Measurements from ENCODE around the gene COMP. TPM values are rescaled to one million over a fixed set of nuclear protein-coding genes. Genes with fewer than 3 reads are reported as not detected.

The COMP gene
- total RNA-seq, 1 experiment from 2014 or later = not detected

DNA sequence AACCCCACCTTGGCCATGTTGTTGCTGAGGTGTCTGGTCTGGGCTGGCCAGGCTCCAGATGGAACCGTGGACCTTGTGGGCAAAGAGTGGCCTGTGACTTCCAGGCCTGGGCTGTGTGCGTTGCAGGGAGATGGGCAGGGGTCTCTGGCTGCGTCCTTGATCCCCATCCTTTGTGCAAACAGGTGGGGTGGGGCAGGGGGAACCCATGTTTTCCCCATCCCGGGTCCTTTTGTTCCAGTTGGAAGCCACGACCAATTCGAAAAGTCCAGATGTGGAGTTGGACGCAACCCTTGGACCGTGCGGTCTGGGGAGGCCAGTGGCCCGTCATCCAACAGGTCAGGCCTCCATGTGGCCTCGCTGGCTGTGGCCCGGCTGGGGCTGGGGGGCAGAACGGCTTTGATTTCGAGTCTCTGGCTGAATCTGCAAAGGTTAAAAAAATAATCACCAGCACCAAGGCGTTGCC lies 13.1 kb upstream of the COMP start:
- H3K36me3 Mint-ChIP-seq (ENCODE audit: insufficient read depth, unreplicated experiment) = no peaks in the 10 kb centered on the region
- TF ChIP-seq, protein P1, sequence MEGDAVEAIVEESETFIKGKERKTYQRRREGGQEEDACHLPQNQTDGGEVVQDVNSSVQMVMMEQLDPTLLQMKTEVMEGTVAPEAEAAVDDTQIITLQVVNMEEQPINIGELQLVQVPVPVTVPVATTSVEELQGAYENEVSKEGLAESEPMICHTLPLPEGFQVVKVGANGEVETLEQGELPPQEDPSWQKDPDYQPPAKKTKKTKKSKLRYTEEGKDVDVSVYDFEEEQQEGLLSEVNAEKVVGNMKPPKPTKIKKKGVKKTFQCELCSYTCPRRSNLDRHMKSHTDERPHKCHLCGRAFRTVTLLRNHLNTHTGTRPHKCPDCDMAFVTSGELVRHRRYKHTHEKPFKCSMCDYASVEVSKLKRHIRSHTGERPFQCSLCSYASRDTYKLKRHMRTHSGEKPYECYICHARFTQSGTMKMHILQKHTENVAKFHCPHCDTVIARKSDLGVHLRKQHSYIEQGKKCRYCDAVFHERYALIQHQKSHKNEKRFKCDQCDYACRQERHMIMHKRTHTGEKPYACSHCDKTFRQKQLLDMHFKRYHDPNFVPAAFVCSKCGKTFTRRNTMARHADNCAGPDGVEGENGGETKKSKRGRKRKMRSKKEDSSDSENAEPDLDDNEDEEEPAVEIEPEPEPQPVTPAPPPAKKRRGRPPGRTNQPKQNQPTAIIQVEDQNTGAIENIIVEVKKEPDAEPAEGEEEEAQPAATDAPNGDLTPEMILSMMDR (IDR thresholded peaks at IDR 0.05; ENCODE audit: unreplicated experiment) = no peak
- peaks cover 9% of the 10 kb centered on the region for H3K27me3 Mint-ChIP-seq (ENCODE audit: unreplicated experiment)
- no peaks in the 10 kb centered on the region for H3K9me3 Mint-ChIP-seq (ENCODE audit: low read depth, unreplicated experiment)
- no peaks in the 10 kb centered on the region for H3K4me1 Mint-ChIP-seq (ENCODE audit: low read depth, unreplicated experiment)
- intact Hi-C loops (cut with micrococcal nuclease; ENCODE audit: unreplicated experiment) = no loop called here
- H3K27ac Mint-ChIP-seq (ENCODE audit: unreplicated experiment) = no peak overlapping the region
- CTCF ChIA-PET = no interaction called here
- H3K4me3 Mint-ChIP-seq (ENCODE audit: low read depth, unreplicated experiment) = no peak overlapping the region
- no peak for DNase-seq
- BruUV-seq (replicated peaks) = no TSS peak

GRCh38 chr19:18803550-18804138 lies 12.5 kb upstream of the COMP start:
- H3K4me3 Mint-ChIP-seq (ENCODE audit: low read depth, unreplicated experiment) = no peak overlapping the region
- TF ChIP-seq, protein P1 (IDR thresholded peaks at IDR 0.05; ENCODE audit: unreplicated experiment) = no peak
- DNase-seq = no peak
- intact Hi-C loops (cut with micrococcal nuclease; ENCODE audit: unreplicated experiment) = no loop called here
- BruUV-seq (replicated peaks) = no TSS peak
- H3K4me1 Mint-ChIP-seq (ENCODE audit: low read depth, unreplicated experiment) = no peaks in the 10 kb centered on the region
- H3K9me3 Mint-ChIP-seq (ENCODE audit: low read depth, unreplicated experiment) = no peaks in the 10 kb centered on the region
- CTCF ChIA-PET = no interaction called here
- H3K27me3 Mint-ChIP-seq (ENCODE audit: unreplicated experiment) = peaks cover 4% of the 10 kb centered on the region
- no peaks in the 10 kb centered on the region for H3K36me3 Mint-ChIP-seq (ENCODE audit: insufficient read depth, unreplicated experiment)
- no peak overlapping the region for H3K27ac Mint-ChIP-seq (ENCODE audit: unreplicated experiment)

DNA sequence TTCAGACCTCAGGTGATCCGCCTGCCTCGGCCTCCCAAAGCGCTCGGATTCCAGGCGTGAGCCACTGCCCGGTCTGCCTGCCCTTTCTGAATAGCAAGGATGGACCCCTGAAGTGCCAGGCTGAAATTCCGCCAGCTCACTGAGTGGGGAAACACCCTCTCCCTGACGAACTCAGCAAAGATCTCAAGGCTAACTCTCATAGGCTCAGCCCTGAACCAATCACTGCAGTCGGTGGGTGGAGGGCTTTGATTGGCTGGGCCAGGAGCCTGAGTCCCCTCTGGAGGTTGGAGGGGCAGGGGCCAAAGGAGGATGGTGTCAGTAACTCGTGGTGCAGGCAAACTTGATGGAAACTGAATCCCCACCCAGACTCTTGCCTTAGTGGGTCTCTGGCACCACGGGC lies 11.2 kb upstream of the COMP start:
- DNase-seq = no peak
- intact Hi-C loops (cut with micrococcal nuclease; ENCODE audit: unreplicated experiment) = no loop called here
- no TSS peak for BruUV-seq (replicated peaks)
- Mint-ChIP-seq H3K27me3 (ENCODE audit: unreplicated experiment) (no peaks in the 10 kb centered on the region), H3K4me1 (ENCODE audit: low read depth, unreplicated experiment) (no peaks in the 10 kb centered on the region), H3K36me3 (ENCODE audit: insufficient read depth, unreplicated experiment) (no peaks in the 10 kb centered on the region), H3K4me3 (ENCODE audit: low read depth, unreplicated experiment) (no peak overlapping the region), H3K27ac (ENCODE audit: unreplicated experiment) (no peak overlapping the region), H3K9me3 (ENCODE audit: low read depth, unreplicated experiment) (no peaks in the 10 kb centered on the region)
- CTCF ChIA-PET = no interaction called here
- TF ChIP-seq, protein P1 (IDR thresholded peaks at IDR 0.05; ENCODE audit: unreplicated experiment) = no peak

DNA sequence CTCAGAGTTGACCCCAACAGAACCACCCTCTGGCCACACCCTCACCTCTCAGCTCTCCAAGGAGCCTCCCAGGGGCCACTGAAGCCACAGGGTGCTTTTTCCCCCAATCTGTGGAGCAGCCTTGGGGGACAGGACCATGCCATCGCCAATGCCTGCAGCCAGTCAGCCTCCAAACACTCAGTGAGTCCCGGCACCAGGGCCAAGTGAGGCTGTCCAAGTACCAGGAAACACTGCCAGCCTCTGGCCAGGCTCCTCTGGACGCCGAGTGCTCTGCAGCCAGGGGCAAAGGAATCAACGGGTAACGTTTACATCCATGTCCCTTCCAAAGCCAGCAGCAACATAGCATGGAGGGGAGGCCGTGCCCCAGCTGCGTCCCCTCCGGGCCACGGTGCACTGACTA lies 9.5 kb upstream of the COMP start:
- intact Hi-C loops (cut with micrococcal nuclease; ENCODE audit: unreplicated experiment) = no loop called here
- no peak for DNase-seq
- H3K9me3 Mint-ChIP-seq (ENCODE audit: low read depth, unreplicated experiment) = no peaks in the 10 kb centered on the region
- no peaks in the 10 kb centered on the region for H3K27me3 Mint-ChIP-seq (ENCODE audit: unreplicated experiment)
- H3K36me3 Mint-ChIP-seq (ENCODE audit: insufficient read depth, unreplicated experiment) = no peaks in the 10 kb centered on the region
- BruUV-seq (replicated peaks) = no TSS peak
- H3K4me1 Mint-ChIP-seq (ENCODE audit: low read depth, unreplicated experiment) = no peaks in the 10 kb centered on the region
- TF ChIP-seq, protein P1 (IDR thresholded peaks at IDR 0.05; ENCODE audit: unreplicated experiment) = no peak
- H3K4me3 Mint-ChIP-seq (ENCODE audit: low read depth, unreplicated experiment) = no peak overlapping the region
- CTCF ChIA-PET = interaction anchor here (1.0 kb wide), 1 partner anchor 46 kb away, joined by 5 read pairs; no protein-coding TSS in a partner anchor
- no peak overlapping the region for H3K27ac Mint-ChIP-seq (ENCODE audit: unreplicated experiment)

All from Calu3 (cell line).